Gastrocnemius medialis (tissue), 4 donors: Measurements from ENCODE around the gene EVC2. TPM values are rescaled to one million over a fixed set of nuclear protein-coding genes. Genes with fewer than 3 reads are reported as not detected.
A peak's percentile ranks its signal among the peaks of the same experiment; 100 is the strongest.

Experiments
- ATAC-seq, 2 donors: fragments of 150-250 bp; one replicate each; pipeline ENCODE4 v1.9.1; 2016
- DNase-seq, 2 donors: peaks; one replicate each; pipeline ENCODE4 v3.0.0-alpha.2; 2019
- H3K27ac ChIP-seq, 4 donors: fragments of 200-600 bp; sonication (generic); 1 replicate in 1 of 4; 2 replicates in 3 of 4; pipeline ENCODE4 v1.5.1; 2016 to 2018; ENCODE audit warnings: mild to moderate bottlenecking in 2 of 4, moderate library complexity in 1 of 4
- H3K27me3 ChIP-seq, 3 donors: fragments of 200-600 bp; sonication (generic) in 2 of 3; 1 replicate in 1 of 3; 2 replicates in 2 of 3; pipeline versions ENCODE4 v1.5.1 to v1.6.0; 2016 to 2019; ENCODE audit warnings: mild to moderate bottlenecking in 1 of 3, moderate library complexity in 1 of 3
- H3K36me3 ChIP-seq, 2 donors: fragments of 200-600 bp; sonication (generic) in 1 of 2; one replicate each; pipeline ENCODE4 v1.5.1; 2017 to 2018
- H3K4me1 ChIP-seq, 2 donors: fragments of 200-600 bp; sonication (generic) in 1 of 2; one replicate each; pipeline ENCODE4 v1.5.1; 2016 to 2017; ENCODE audit warnings: mild to moderate bottlenecking in 2 of 2
- H3K4me3 ChIP-seq, 4 donors: fragments of 200-600 bp; sonication (generic) in 3 of 4; 1 replicate in 1 of 4; 2 replicates in 3 of 4; pipeline ENCODE4 v1.5.1; 2016 to 2019; ENCODE audit warnings: mild to moderate bottlenecking in 2 of 4
- H3K9me3 ChIP-seq, 3 donors: fragments of 200-600 bp; sonication (generic) in 2 of 3; 1 replicate in 1 of 3; 2 replicates in 2 of 3; pipeline ENCODE4 v1.5.1; 2016 to 2019
- POLR2A ChIP-seq, 2 donors: fragments of 450-650 bp; IDR thresholded peaks; one replicate each; pipeline ENCODE4 v1.6.1; 2017; ENCODE audit warnings: antibody characterized with exemption in 2 of 2, mild to moderate bottlenecking in 2 of 2, moderate library complexity in 2 of 2
- in situ Hi-C, 4 donors: fragments of 200-750 bp; cut with MboI; loops; one replicate each; pipeline versions ENCODE4 v1.15.0 to v1.8.0; 2017; ENCODE audit warnings: low sequenced_read_pairs in 4 of 4
- intact Hi-C: fragments of 100-400 bp; cut with DNase I; formaldehyde crosslinking; loops from one replicate; pipeline ENCODE4 v1.15.1; 2023; ENCODE audit warnings: low total_unique reads
- total RNA-seq, 4 donors: library from RNA; depleted of rRNA; stranded (reverse); fragments of >200 nt; gene quantifications; one replicate each; pipeline versions ENCODE4 v1.1.0 to v1.2.3, GENCODE V29; 2016
- TF ChIP-seq, protein P1 (sequence below), 5 experiments: fragments of 450-650 bp in 3 of 5; fragments of 200-600 bp in 2 of 5; sonication (generic) in 2 of 5; IDR thresholded peaks in 4 of 5; conservative IDR thresholded peaks in 1 of 5; 1 replicate in 4 of 5; 2 replicates in 1 of 5; pipeline ENCODE4 v1.5.1; 2016 to 2019; ENCODE audit warnings: antibody characterized with exemption in 5 of 5, mild to moderate bottlenecking in 3 of 5, moderate library complexity in 3 of 5

The EVC2 gene
- total RNA-seq, 4 donors from 2014 or later: 0.62 to 1.7 (median 1.5) TPM

DNA sequence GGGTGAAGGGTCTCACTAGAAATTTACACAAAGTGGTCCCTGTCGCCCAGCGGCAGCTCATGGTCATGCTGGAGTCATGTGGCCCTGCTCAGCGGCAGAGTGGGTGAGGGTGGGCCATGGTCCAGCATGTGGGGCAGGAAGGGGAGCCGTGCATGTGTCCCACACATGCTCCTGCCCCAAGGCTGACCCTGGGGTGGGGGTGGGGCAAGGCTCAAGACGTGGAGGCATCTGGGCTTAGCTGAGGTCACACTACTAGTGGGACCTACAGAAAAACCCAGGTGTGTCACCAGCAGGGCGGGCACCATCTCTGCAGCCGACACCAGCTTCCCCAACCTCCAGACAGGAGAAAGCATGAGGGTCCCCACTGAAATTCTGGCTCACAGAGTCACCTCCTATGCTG, 45.0 kb upstream of the EVC2 start:
- no peaks in the 10 kb centered on the region for H3K9me3 ChIP-seq
- in situ Hi-C loops (no loop called here), intact Hi-C loops (no loop called here)
- no peaks in the 10 kb centered on the region for H3K36me3 ChIP-seq
- H3K27ac ChIP-seq: no peak overlapping the region
- DNase-seq (no peak), ATAC-seq (no peak)
- no peaks in the 10 kb centered on the region for H3K4me1 ChIP-seq
- TF ChIP-seq POLR2A (IDR thresholded peaks at IDR 0.05): no peak
- TF ChIP-seq, protein P1, sequence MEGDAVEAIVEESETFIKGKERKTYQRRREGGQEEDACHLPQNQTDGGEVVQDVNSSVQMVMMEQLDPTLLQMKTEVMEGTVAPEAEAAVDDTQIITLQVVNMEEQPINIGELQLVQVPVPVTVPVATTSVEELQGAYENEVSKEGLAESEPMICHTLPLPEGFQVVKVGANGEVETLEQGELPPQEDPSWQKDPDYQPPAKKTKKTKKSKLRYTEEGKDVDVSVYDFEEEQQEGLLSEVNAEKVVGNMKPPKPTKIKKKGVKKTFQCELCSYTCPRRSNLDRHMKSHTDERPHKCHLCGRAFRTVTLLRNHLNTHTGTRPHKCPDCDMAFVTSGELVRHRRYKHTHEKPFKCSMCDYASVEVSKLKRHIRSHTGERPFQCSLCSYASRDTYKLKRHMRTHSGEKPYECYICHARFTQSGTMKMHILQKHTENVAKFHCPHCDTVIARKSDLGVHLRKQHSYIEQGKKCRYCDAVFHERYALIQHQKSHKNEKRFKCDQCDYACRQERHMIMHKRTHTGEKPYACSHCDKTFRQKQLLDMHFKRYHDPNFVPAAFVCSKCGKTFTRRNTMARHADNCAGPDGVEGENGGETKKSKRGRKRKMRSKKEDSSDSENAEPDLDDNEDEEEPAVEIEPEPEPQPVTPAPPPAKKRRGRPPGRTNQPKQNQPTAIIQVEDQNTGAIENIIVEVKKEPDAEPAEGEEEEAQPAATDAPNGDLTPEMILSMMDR (IDR thresholded peaks at IDR 0.05 in 4 of 5, conservative IDR thresholded peaks at IDR 0.05 in 1 of 5): no peak
- H3K27me3 ChIP-seq: no peaks in the 10 kb centered on the region
- H3K4me3 ChIP-seq: no peak overlapping the region

DNA sequence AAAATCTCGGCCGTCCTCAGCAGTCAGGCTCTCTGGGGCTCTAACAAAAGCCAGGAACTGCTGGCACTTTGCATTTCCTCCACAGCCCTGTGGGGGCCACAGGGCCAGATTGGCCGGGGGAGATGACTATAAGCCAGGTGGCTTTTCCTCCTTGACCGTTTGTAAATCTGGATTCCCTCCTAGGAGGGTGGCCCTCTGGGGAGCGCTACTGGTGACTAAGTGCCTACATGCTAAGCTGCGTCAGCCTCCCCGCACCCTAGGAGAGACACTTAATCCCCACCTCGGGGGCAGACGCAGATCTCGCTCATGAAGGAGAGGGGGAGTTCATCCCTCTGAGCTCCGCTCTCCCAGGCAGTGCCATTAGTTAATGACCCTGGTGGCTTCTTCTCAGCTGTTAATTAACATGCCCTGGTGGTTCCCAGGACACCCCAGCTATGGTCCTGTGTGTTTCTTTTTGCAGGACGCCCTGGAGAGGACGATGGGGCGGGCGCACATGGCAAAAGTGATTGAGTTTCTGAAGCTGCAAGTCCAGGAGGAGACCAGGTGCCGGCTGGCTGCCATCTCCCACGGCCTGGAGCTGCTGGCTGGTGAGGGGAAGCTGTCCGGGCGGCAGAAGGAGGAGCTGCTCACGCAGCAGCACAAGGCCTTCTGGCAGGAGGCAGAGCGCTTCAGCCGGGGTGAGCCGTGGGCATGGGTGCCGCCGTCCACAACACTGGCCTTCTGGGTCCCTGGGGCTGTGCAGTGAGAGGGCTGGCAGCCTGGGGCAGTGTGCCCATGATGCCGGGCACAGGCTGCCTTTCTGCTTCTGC, 44.2 kb upstream of the EVC2 start:
- DNase-seq: no peak
- Histone ChIP-seq H3K27ac (no peak overlapping the region), H3K27me3 (no peaks in the 10 kb centered on the region), H3K4me1 (peaks cover 0 to 3% of the 10 kb centered on the region in 2 donors), H3K4me3 (no peak overlapping the region), H3K9me3 (no peaks in the 10 kb centered on the region), H3K36me3 (no peaks in the 10 kb centered on the region)
- intact Hi-C loops (no loop called here), in situ Hi-C loops (no loop called here)
- no peak for ATAC-seq
- TF ChIP-seq POLR2A (IDR thresholded peaks at IDR 0.05): no peak
- TF ChIP-seq, protein P1 (IDR thresholded peaks at IDR 0.05 in 4 of 5, conservative IDR thresholded peaks at IDR 0.05 in 1 of 5): no peak

GRCh38 chr4:5751666-5752375, 43.5 kb upstream of the EVC2 start:
- H3K27ac ChIP-seq: no peak overlapping the region
- peaks cover 0 to 3% of the 10 kb centered on the region in 2 donors for H3K4me1 ChIP-seq
- no peaks in the 10 kb centered on the region for H3K36me3 ChIP-seq
- intact Hi-C loops (no loop called here), in situ Hi-C loops (no loop called here)
- ATAC-seq (no peak), DNase-seq (no peak)
- TF ChIP-seq, protein P1 (IDR thresholded peaks at IDR 0.05 in 4 of 5, conservative IDR thresholded peaks at IDR 0.05 in 1 of 5): no peak
- TF ChIP-seq POLR2A (IDR thresholded peaks at IDR 0.05): no peak
- H3K9me3 ChIP-seq: no peaks in the 10 kb centered on the region
- no peaks in the 10 kb centered on the region for H3K27me3 ChIP-seq
- H3K4me3 ChIP-seq: no peak overlapping the region

DNA sequence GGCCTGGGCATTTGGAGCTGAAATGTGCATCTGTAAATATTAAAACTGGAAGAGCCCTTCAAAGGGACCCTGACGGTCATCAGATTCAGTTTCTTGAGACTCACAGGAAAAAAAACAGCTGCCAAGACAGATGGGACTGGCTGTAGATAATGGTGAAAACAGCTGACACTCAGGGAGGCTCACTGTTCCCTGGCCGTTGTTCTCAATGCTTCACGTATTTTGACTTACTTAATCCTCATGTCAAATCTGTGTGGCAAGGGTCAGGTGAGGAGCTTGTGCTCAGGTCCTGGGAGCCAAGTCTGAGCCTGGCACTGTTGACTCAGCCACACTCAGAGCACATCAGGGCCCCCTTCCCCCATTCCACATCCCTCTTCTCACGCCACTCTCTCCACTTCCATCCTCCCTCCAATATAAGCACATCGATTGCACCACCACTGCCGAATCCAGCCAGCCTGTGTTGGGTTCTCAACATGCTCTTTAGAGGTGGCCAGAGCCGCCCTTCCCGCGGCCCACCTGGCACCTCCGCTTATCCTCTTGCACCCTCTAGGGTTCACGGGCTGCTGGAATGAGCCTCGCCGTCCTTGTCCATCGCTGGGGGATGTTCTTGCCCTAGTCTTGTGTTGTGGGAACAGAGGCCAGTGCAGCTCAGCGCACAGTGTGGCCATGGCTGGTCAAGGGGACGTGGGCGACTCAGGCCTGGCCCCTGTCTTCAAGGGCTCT, 42.7 kb upstream of the EVC2 start:
- H3K9me3 ChIP-seq: no peaks in the 10 kb centered on the region
- in situ Hi-C loops (no loop called here), intact Hi-C loops (no loop called here)
- no peak for TF ChIP-seq POLR2A (IDR thresholded peaks at IDR 0.05)
- TF ChIP-seq, protein P1 (IDR thresholded peaks at IDR 0.05 in 4 of 5, conservative IDR thresholded peaks at IDR 0.05 in 1 of 5): no peak
- no peaks in the 10 kb centered on the region for H3K27me3 ChIP-seq
- peak overlapping the region in 1 of 4 donors; percentile 28 for H3K27ac ChIP-seq
- H3K36me3 ChIP-seq: no peaks in the 10 kb centered on the region
- peak; percentile 15 to 36 for DNase-seq
- no peak overlapping the region for H3K4me3 ChIP-seq
- peak; percentile 53 for ATAC-seq
- H3K4me1 ChIP-seq: peaks cover 0 to 3% of the 10 kb centered on the region in 2 donors
